ENCODE measurements around the gene PSD4. TPM values are rescaled to one million over a fixed set of nuclear protein-coding genes. Genes with fewer than 3 reads are reported as not detected.

PSD4 gene
- total and polyA plus RNA-seq, 3 experiments from 2014 or later, result 42.1 to 193 (median 192) TPM

- Mint-ChIP-seq H3K9me3 (peaks cover 0 to 3% (median 0%) of the 10 kb centered on the region in 5 donors), H3K36me3 (peaks cover 0 to 41% (median 8%) of the 10 kb centered on the region in 3 donors), H3K27ac (peak overlapping the region; percentile 86 to 98 (median 94)), H3K4me3 (peak overlapping the region; percentile 89 to 95 (median 93)), H3K4me1 (peaks cover 71 to 88% (median 77%) of the 10 kb centered on the region in 3 donors), H3K27me3 (peaks cover 0 to 3% of the 10 kb centered on the region in 2 donors)
- POLR2A ChIA-PET, result interaction anchor here (0.8 to 4.2 kb wide), 6 partner anchors 9 to 179 kb away, joined by 3 to 40 read pairs (median 6); no protein-coding TSS in a partner anchor
- Histone ChIP-seq H3K4me3 (ENCODE audit: low read length) (peak overlapping the region; percentile 88), H3K36me3 (ENCODE audit: insufficient read depth, low read length) (peaks cover 15% of the 10 kb centered on the region), H3K27ac (ENCODE audit: low read depth, low read length) (peak overlapping the region; percentile 77), H3K9me3 (ENCODE audit: low read length) (no peaks in the 10 kb centered on the region), H3K4me1 (ENCODE audit: insufficient read depth, low read length) (peaks cover 76% of the 10 kb centered on the region), H3K27me3 (ENCODE audit: insufficient read depth, low read length, poor library complexity, severe bottlenecking) (no peaks in the 10 kb centered on the region)
- DNase-seq, result no peak
- CTCF ChIA-PET, result interaction anchor here (1.0 to 8.0 kb wide), 13 partner anchors 9 to 216 kb away, joined by 3 to 135 read pairs (median 6); no protein-coding TSS in a partner anchor
Observed at GRCh38 chr2:113174376-113174750, 592 bp downstream of the PSD4 start.

DNA sequence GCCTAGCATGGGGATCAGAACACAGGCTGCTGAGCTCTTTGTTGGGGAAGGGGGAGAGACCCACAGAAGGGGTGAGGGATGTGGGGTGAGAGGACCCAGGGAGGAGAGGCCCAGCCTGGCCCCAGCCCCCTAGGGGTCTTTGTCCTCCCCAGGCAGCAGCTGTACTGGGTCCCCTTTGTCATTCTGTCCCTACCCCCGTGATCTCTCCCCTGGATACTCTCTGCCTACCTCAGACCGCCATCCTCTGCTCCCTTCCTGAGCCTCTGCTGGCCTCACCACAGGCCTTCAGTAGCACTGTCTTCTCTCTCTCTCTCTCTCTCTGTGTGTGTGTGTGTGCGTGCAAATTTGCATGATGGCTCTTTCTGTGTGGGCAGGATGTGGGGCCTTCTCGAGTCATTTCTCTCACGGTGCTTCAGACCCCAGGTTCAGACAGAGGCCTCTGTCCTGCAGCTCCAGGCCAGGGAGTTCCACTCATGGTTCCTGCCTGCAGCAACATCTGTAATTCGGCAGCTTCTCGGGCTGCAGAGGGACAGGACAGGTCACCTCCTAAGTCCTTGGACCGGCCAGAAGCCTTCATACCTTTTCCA lies 1.4 kb downstream of the PSD4 start:
- Histone ChIP-seq H3K9me3 (ENCODE audit: low read length) (no peaks in the 10 kb centered on the region), H3K27me3 (ENCODE audit: insufficient read depth, low read length, poor library complexity, severe bottlenecking) (no peaks in the 10 kb centered on the region), H3K4me3 (ENCODE audit: low read length) (peak overlapping the region; percentile 88), H3K36me3 (ENCODE audit: insufficient read depth, low read length) (peaks cover 15% of the 10 kb centered on the region), H3K4me1 (ENCODE audit: insufficient read depth, low read length) (peaks cover 77% of the 10 kb centered on the region), H3K27ac (ENCODE audit: low read depth, low read length) (peak overlapping the region; percentile 77)
- H3K9me3 Mint-ChIP-seq, result peaks cover 0 to 3% (median 0%) of the 10 kb centered on the region in 5 donors
- CTCF ChIA-PET, result interaction anchor here (0.9 to 8.0 kb wide), 15 partner anchors 9 to 215 kb away, joined by 3 to 135 read pairs (median 5); no protein-coding TSS in a partner anchor
- peak; percentile 42 to 88 (median 80) for DNase-seq
- POLR2A ChIA-PET, result interaction anchor here (0.6 to 4.2 kb wide), 5 partner anchors 12 to 180 kb away, joined by 3 to 40 read pairs (median 4); no protein-coding TSS in a partner anchor
- H3K27ac Mint-ChIP-seq, result peak overlapping the region; percentile 86 to 98 (median 94)
- H3K27me3 Mint-ChIP-seq, result peaks cover 0 to 3% of the 10 kb centered on the region in 2 donors
- peaks cover 0 to 41% (median 8%) of the 10 kb centered on the region in 3 donors for H3K36me3 Mint-ChIP-seq
- H3K4me1 Mint-ChIP-seq, result peaks cover 74 to 89% (median 78%) of the 10 kb centered on the region in 3 donors
- H3K4me3 Mint-ChIP-seq, result peak overlapping the region; percentile 89 to 95 (median 93)

- ChIA-PET CTCF (interaction anchor here (0.9 to 8.0 kb wide), 13 partner anchors 8 to 214 kb away, joined by 3 to 135 read pairs (median 5); no protein-coding TSS in a partner anchor), POLR2A (interaction anchor here (0.6 to 4.2 kb wide), 5 partner anchors 13 to 181 kb away, joined by 3 to 40 read pairs (median 4); no protein-coding TSS in a partner anchor)
- no peaks in the 10 kb centered on the region for H3K27me3 ChIP-seq (ENCODE audit: insufficient read depth, low read length, poor library complexity, severe bottlenecking)
- H3K36me3 ChIP-seq (ENCODE audit: insufficient read depth, low read length), result peaks cover 15% of the 10 kb centered on the region
- peak in 1 of 5 donors; percentile 20 for DNase-seq
- Mint-ChIP-seq H3K36me3 (peaks cover 0 to 47% (median 8%) of the 10 kb centered on the region in 3 donors), H3K27me3 (peaks cover 0 to 3% of the 10 kb centered on the region in 2 donors), H3K4me3 (peak overlapping the region; percentile 89 to 95 (median 93)), H3K9me3 (peaks cover 0 to 3% (median 0%) of the 10 kb centered on the region in 5 donors), H3K4me1 (peaks cover 81 to 94% (median 85%) of the 10 kb centered on the region in 3 donors), H3K27ac (peak overlapping the region; percentile 92 to 98 (median 95))
- H3K9me3 ChIP-seq (ENCODE audit: low read length), result no peaks in the 10 kb centered on the region
- peaks cover 81% of the 10 kb centered on the region for H3K4me1 ChIP-seq (ENCODE audit: insufficient read depth, low read length)
- peak overlapping the region; percentile 77 for H3K27ac ChIP-seq (ENCODE audit: low read depth, low read length)
- H3K4me3 ChIP-seq (ENCODE audit: low read length), result peak overlapping the region; percentile 88
Observed at GRCh38 chr2:113175736-113176695, 2.2 kb downstream of the PSD4 start.

DNA sequence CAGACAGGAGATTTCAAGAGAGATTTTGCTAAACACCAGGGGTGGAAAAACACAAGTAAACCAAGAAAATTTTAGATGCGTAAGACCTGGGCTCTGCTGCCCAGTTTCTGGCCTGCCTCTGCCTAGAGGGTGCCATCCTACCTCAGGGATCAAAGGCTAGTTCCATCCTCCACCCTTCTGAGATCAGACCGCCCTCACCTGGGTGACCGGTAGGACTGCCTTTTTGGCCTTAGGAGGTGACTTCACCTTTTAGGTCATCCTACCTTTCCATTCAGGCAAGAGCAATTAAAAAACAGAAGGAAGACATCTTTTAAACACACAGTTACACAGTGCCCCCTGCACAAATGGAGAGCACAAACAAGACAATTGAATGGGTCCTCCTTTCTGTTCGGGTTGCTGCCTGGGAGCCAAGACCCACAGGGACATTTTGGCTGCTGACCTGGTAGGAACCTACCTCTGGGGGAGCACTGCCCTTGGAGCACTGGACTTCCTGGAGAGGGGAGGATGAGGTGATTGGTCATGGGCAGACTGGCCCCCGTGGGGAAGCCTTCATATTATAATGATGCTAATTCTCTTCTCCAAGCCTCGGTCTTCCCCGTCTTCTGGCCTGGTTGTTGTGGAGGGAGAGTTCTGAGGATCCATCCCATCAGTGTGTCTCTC lies 3.1 kb downstream of the PSD4 start:
- H3K36me3 ChIP-seq (ENCODE audit: insufficient read depth, low read length), result peaks cover 15% of the 10 kb centered on the region
- H3K4me1 ChIP-seq (ENCODE audit: insufficient read depth, low read length), result peaks cover 81% of the 10 kb centered on the region
- CTCF ChIA-PET, result interaction anchor here (1.4 to 8.0 kb wide), 4 partner anchors 20 to 38 kb away, joined by 3 to 135 read pairs (median 61); no protein-coding TSS in a partner anchor
- H3K4me3 ChIP-seq (ENCODE audit: low read length), result peak overlapping the region; percentile 88
- Mint-ChIP-seq H3K4me1 (peaks cover 81 to 94% (median 85%) of the 10 kb centered on the region in 3 donors), H3K9me3 (peaks cover 0 to 3% (median 0%) of the 10 kb centered on the region in 5 donors), H3K36me3 (peaks cover 0 to 50% (median 8%) of the 10 kb centered on the region in 3 donors), H3K4me3 (peak overlapping the region; percentile 89 to 95 (median 93)), H3K27me3 (peaks cover 0 to 3% of the 10 kb centered on the region in 2 donors), H3K27ac (peak overlapping the region; percentile 85 to 98 (median 94))
- no peak for DNase-seq
- H3K27me3 ChIP-seq (ENCODE audit: insufficient read depth, low read length, poor library complexity, severe bottlenecking), result no peaks in the 10 kb centered on the region
- no peak overlapping the region for H3K27ac ChIP-seq (ENCODE audit: low read depth, low read length)
- POLR2A ChIA-PET, result interaction anchor here (4.2 kb wide), 1 partner anchor 19 kb away, joined by 40 read pairs; no protein-coding TSS in a partner anchor
- H3K9me3 ChIP-seq (ENCODE audit: low read length), result no peaks in the 10 kb centered on the region

DNA sequence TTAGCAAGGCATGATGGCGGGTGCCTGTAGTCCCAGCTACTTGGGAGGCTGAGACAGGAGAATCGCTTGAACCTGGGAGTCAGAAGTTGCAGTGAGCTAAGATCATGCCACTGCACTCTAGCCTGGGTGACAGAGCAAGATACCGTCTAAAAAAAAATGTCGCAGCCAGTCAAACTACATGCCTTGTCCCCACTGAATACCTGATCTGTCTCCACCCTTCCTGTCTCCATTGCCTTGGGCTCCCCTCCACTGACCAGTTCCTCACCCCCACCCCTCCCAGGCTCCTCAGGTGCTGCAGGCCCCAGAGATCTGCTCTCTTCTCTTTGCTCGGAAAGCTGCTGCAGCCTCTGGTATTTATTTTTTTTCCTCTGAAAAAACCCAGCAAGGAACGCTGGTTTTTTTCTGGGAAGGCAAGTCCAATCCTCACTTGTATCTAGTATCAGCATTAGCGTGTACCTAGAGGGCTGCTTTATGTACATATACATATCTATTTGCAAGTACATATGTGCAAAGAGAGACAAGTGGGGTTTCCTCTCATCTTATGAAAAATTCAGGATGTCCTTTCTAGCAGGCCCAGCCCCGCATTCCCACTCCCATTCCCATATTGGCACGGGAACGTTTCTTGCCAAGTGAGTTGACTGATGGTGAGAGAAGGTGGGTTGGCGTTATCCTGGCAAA lies 4.4 kb downstream of the PSD4 start:
- Histone ChIP-seq H3K4me3 (ENCODE audit: low read length) (no peak overlapping the region), H3K9me3 (ENCODE audit: low read length) (no peaks in the 10 kb centered on the region), H3K36me3 (ENCODE audit: insufficient read depth, low read length) (peaks cover 23% of the 10 kb centered on the region), H3K27me3 (ENCODE audit: insufficient read depth, low read length, poor library complexity, severe bottlenecking) (no peaks in the 10 kb centered on the region), H3K27ac (ENCODE audit: low read depth, low read length) (no peak overlapping the region), H3K4me1 (ENCODE audit: insufficient read depth, low read length) (peaks cover 81% of the 10 kb centered on the region)
- peaks cover 79 to 94% (median 85%) of the 10 kb centered on the region in 3 donors for H3K4me1 Mint-ChIP-seq
- no peak for DNase-seq
- H3K36me3 Mint-ChIP-seq, result peaks cover 0 to 64% (median 8%) of the 10 kb centered on the region in 3 donors
- H3K27ac Mint-ChIP-seq, result peak overlapping the region; percentile 78 to 97 (median 89)
- ChIA-PET CTCF (interaction anchor here (0.9 to 8.0 kb wide), 2 partner anchors 21 to 39 kb away, joined by 6 to 117 read pairs; no protein-coding TSS in a partner anchor), POLR2A (no interaction called here)
- H3K9me3 Mint-ChIP-seq, result peaks cover 0 to 3% (median 0%) of the 10 kb centered on the region in 5 donors
- peak overlapping the region; percentile 37 to 95 (median 92) for H3K4me3 Mint-ChIP-seq
- peaks cover 0 to 3% of the 10 kb centered on the region in 2 donors for H3K27me3 Mint-ChIP-seq

GRCh38 chr2:113178891-113179290 lies 5.1 kb downstream of the PSD4 start:
- Histone ChIP-seq H3K27ac (ENCODE audit: low read depth, low read length) (no peak overlapping the region), H3K9me3 (ENCODE audit: low read length) (no peaks in the 10 kb centered on the region), H3K4me3 (ENCODE audit: low read length) (peak overlapping the region; percentile 4), H3K27me3 (ENCODE audit: insufficient read depth, low read length, poor library complexity, severe bottlenecking) (no peaks in the 10 kb centered on the region), H3K36me3 (ENCODE audit: insufficient read depth, low read length) (peaks cover 29% of the 10 kb centered on the region), H3K4me1 (ENCODE audit: insufficient read depth, low read length) (peaks cover 83% of the 10 kb centered on the region)
- peak overlapping the region; percentile 80 to 97 (median 92) for H3K27ac Mint-ChIP-seq
- peaks cover 0 to 3% (median 0%) of the 10 kb centered on the region in 5 donors for H3K9me3 Mint-ChIP-seq
- H3K4me3 Mint-ChIP-seq, result peak overlapping the region; percentile 37 to 95 (median 73)
- ChIA-PET CTCF (interaction anchor here (0.9 to 5.6 kb wide), 2 partner anchors 20 to 22 kb away, joined by 6 to 92 read pairs; no protein-coding TSS in a partner anchor), POLR2A (no interaction called here)
- DNase-seq, result peak in 1 of 5 donors; percentile 69
- peaks cover 0 to 3% of the 10 kb centered on the region in 2 donors for H3K27me3 Mint-ChIP-seq
- H3K4me1 Mint-ChIP-seq, result peaks cover 80 to 94% (median 85%) of the 10 kb centered on the region in 3 donors
- H3K36me3 Mint-ChIP-seq, result peaks cover 0 to 69% (median 11%) of the 10 kb centered on the region in 3 donors

Measured in CD8-positive, alpha-beta memory T cell (primary cell).